HepG2 (cell line): ENCODE results near the gene KMT2B. TPM values are rescaled to one million over a fixed set of nuclear protein-coding genes. Genes with fewer than 3 reads are reported as not detected.
A peak's percentile ranks its signal among the peaks of the same experiment; 100 is the strongest.

ENCODE experiments used
- ATF2 ChIP-seq: sonication (generic); formaldehyde crosslinking; IDR thresholded peaks from 2 replicates; pipeline ENCODE4 v1.4.0; 2020; ENCODE audit warnings: missing genetic modification reagents
- GABPA ChIP-seq, 2 experiments: IDR thresholded peaks; 2 replicates each; pipeline ENCODE4 v1.6.1; 2011 to 2016; ENCODE audit warnings: low read depth in 2 of 2, low read length in 1 of 2, missing biosample characterization in 1 of 2, missing genetic modification characterization in 1 of 2
- GABPB1 ChIP-seq: IDR thresholded peaks from 2 replicates; pipeline ENCODE4 v1.6.1; 2016; ENCODE audit warnings: mild to moderate bottlenecking, missing genetic modification reagents, moderate library complexity, missing compliant biosample characterization
- HOXA5 ChIP-seq: sonication (generic); formaldehyde crosslinking; IDR thresholded peaks from 2 replicates; pipeline ENCODE4 v1.4.0; 2020; ENCODE audit warnings: missing genetic modification reagents
- MAX ChIP-seq: IDR thresholded peaks from 2 replicates; pipeline ENCODE4 v1.6.1; 2012; ENCODE audit warnings: inconsistent platforms
- MXI1 ChIP-seq: IDR thresholded peaks from 3 replicates; pipeline ENCODE4 v1.6.1; 2012; ENCODE audit warnings: low read depth, low read length, inconsistent platforms, borderline replicate concordance
- NCOA1 ChIP-seq: sonication (generic); formaldehyde crosslinking; IDR thresholded peaks from 2 replicates; pipeline ENCODE4 v1.9.0; 2021; ENCODE audit warnings: missing genetic modification reagents
- NR2F6 ChIP-seq, 2 experiments: IDR thresholded peaks; 2 replicates each; pipeline ENCODE4 v1.6.1; 2016; ENCODE audit warnings: antibody characterized with exemption in 1 of 2, mild to moderate bottlenecking in 1 of 2
- ONECUT2 ChIP-seq: sonication (generic); formaldehyde crosslinking; IDR thresholded peaks from 2 replicates; pipeline ENCODE4 v1.4.0; 2020; ENCODE audit warnings: missing genetic modification reagents
- SIN3B ChIP-seq: fragments of 150-350 bp; IDR thresholded peaks from 2 replicates; pipeline ENCODE4 v1.6.1; 2014; ENCODE audit warnings: low read length
- SPEN ChIP-seq: sonication (generic); formaldehyde crosslinking; IDR thresholded peaks from 2 replicates; pipeline ENCODE4 v1.5.1; 2020; ENCODE audit warnings: low read depth, mild to moderate bottlenecking, missing genetic modification reagents
- SRF ChIP-seq: IDR thresholded peaks from 2 replicates; pipeline ENCODE4 v1.6.1; 2011; ENCODE audit warnings: mild to moderate bottlenecking, low read depth, low read length, moderate library complexity
- TCF7L2 ChIP-seq: IDR thresholded peaks from 2 replicates; pipeline ENCODE4 v1.6.1; 2011; ENCODE audit warnings: mild to moderate bottlenecking, low read depth, low read length, moderate library complexity
- WIZ ChIP-seq: sonication (generic); formaldehyde crosslinking; IDR thresholded peaks from 2 replicates; pipeline ENCODE4 v1.5.1; 2020; ENCODE audit warnings: mild to moderate bottlenecking, missing genetic modification reagents
- ZBTB14 ChIP-seq: sonication (generic); formaldehyde crosslinking; IDR thresholded peaks from 2 replicates; pipeline ENCODE4 v1.4.0; 2020; ENCODE audit warnings: missing genetic modification reagents
- ZBTB33 ChIP-seq: sonication (generic); formaldehyde crosslinking; IDR thresholded peaks from 2 replicates; pipeline ENCODE4 v1.4.0; 2020; ENCODE audit warnings: missing genetic modification reagents
- ZBTB7B ChIP-seq: sonication (generic); formaldehyde crosslinking; IDR thresholded peaks from 2 replicates; pipeline ENCODE4 v1.4.0; 2020; ENCODE audit warnings: missing genetic modification reagents
- ZEB1 ChIP-seq: IDR thresholded peaks from 2 replicates; pipeline ENCODE4 v1.6.1; 2012; ENCODE audit warnings: mild to moderate bottlenecking, low read depth, inconsistent platforms; ENCODE audit not compliant: insufficient replicate concordance
- ZFP82 ChIP-seq: sonication (generic); formaldehyde crosslinking; IDR thresholded peaks from 2 replicates; pipeline ENCODE4 v1.5.1; 2020; ENCODE audit warnings: mild to moderate bottlenecking, missing genetic modification reagents, borderline replicate concordance
- ZNF136 ChIP-seq: sonication (generic); formaldehyde crosslinking; IDR thresholded peaks from 2 replicates; pipeline ENCODE4 v1.8.1; 2022; ENCODE audit warnings: low read depth, mild to moderate bottlenecking, moderate library complexity, missing genetic modification reagents
- ZNF205 ChIP-seq: IDR thresholded peaks from 2 replicates; pipeline ENCODE4 v1.6.1; 2018; ENCODE audit warnings: missing biosample characterization, missing genetic modification reagents
- ZNF460 ChIP-seq: sonication (generic); formaldehyde crosslinking; IDR thresholded peaks from 2 replicates; pipeline ENCODE4 v1.5.1; 2020; ENCODE audit warnings: missing genetic modification reagents, mild to moderate bottlenecking, borderline replicate concordance
- ZNF501 ChIP-seq: sonication (generic); formaldehyde crosslinking; IDR thresholded peaks from 2 replicates; pipeline ENCODE4 v1.5.1; 2020; ENCODE audit warnings: mild to moderate bottlenecking, moderate library complexity, missing genetic modification reagents
- ZNF513 ChIP-seq: sonication (generic); formaldehyde crosslinking; conservative IDR thresholded peaks from 2 replicates; pipeline ENCODE4 v1.5.0; 2020; ENCODE audit warnings: missing genetic modification reagents
- ZSCAN22 ChIP-seq: sonication (generic); formaldehyde crosslinking; IDR thresholded peaks from 2 replicates; pipeline ENCODE4 v1.4.0; 2020; ENCODE audit warnings: mild to moderate bottlenecking, missing genetic modification reagents
- polyA plus RNA-seq, 8 experiments: library from polyadenylated mRNA; depleted of rRNA in 3 of 8; stranded (reverse) in 7 of 8; unstranded in 1 of 8; fragments of >200 nt; fragmentation: Illumina TruSeq in 4 of 8; extraction: Trizol in 4 of 8; gene quantifications; 2 replicates each; pipeline versions ENCODE4 v1.2.1 to v1.2.3, GENCODE V29; 2011 to 2016; ENCODE audit warnings: low read depth in 4 of 8, missing spikeins in 1 of 8, mixed read lengths in 1 of 8; ENCODE audit not compliant: insufficient read depth in 1 of 8
- total RNA-seq, 5 experiments: library from RNA; depleted of rRNA; stranded (reverse); fragments of >200 nt; fragmentation: Illumina TruSeq; extraction: Trizol; gene quantifications; 2 replicates each; pipeline ENCODE4 v1.2.3, GENCODE V29; 2016; ENCODE audit warnings: low read depth in 1 of 5

The KMT2B gene
- total and polyA plus RNA-seq, 2 of the 13 experiments (the other 11 are each of a cell fraction or from before 2014, with no cell fraction given): 6.2 to 16.9 TPM

GRCh38 chr19:35786299-35787160 is 68.7 kb downstream of the KMT2B start (continued):
- TF ChIP-seq ZNF136 (CRISPR knock-in tag): 0 out of 2 replicates have a peak, but pooled peaks have one; percentile 38
- TF ChIP-seq WIZ (CRISPR knock-in tag): no peak
- peak; percentile 43; the same call in 1 of the 2 replicates for TF ChIP-seq ZBTB33
- no peak for TF ChIP-seq ZBTB14
- no peak for TF ChIP-seq ZNF501 (CRISPR knock-in tag)
- no peak for TF ChIP-seq ZNF460 (CRISPR knock-in tag)
- no peak for TF ChIP-seq ZSCAN22
- no peak for TF ChIP-seq SPEN (CRISPR knock-in tag)
- TF ChIP-seq MXI1: no peak
- TF ChIP-seq ZNF205 (CRISPR knock-in tag): no peak
- peak; percentile 28; the same call in 1 of the 2 replicates for TF ChIP-seq NR2F6 (IDR thresholded peaks at IDR 0.05)
- 0 out of 2 replicates have a peak, but pooled peaks have one; percentile 21 for TF ChIP-seq NR2F6 (CRISPR knock-in tag; IDR thresholded peaks at IDR 0.05)
- no peak for TF ChIP-seq TCF7L2
- TF ChIP-seq GABPA (IDR thresholded peaks at IDR 0.05; ENCODE audit: low read depth, low read length): no peak
- no peak for TF ChIP-seq GABPA (CRISPR knock-in tag; IDR thresholded peaks at IDR 0.05; ENCODE audit: low read depth)
- no peak for TF ChIP-seq ZEB1
- no peak for TF ChIP-seq ZNF513
- no peak for TF ChIP-seq ZFP82
- no peak for TF ChIP-seq SIN3B
- TF ChIP-seq ATF2: no peak
- no peak for TF ChIP-seq NCOA1 (CRISPR knock-in tag)
- TF ChIP-seq ONECUT2 (CRISPR knock-in tag): no peak
- no peak for TF ChIP-seq MAX
- TF ChIP-seq ZBTB7B: peak; percentile 80
- peak; percentile 19; the same call in 1 of the 2 replicates for TF ChIP-seq GABPB1 (CRISPR knock-in tag)
- TF ChIP-seq SRF: no peak
- TF ChIP-seq HOXA5: no peak
